ENCODE results near the gene PCDHGA12. TPM values are rescaled to one million over a fixed set of nuclear protein-coding genes. Genes with fewer than 3 reads are reported as not detected.

PCDHGA12 gene
- polyA plus RNA-seq (2013), result 0.14 and 0.18 TPM in 2 replicates

- Histone ChIP-seq H3K27me3 (ENCODE audit: insufficient read depth, low read length) (no peaks in the 10 kb centered on the region), H4K8ac (ENCODE audit: low read depth, low read length) (no peak within 1 kb of the TSS), H3K9ac (ENCODE audit: low read length) (no peak within 1 kb of the TSS), H4K12ac (ENCODE audit: low read depth, low read length) (no peak within 1 kb of the TSS), H3K27ac (ENCODE audit: low read depth, low read length) (no peak within 1 kb of the TSS), H2BK12ac (ENCODE audit: low read length) (no peak within 1 kb of the TSS), H2BK120ac (ENCODE audit: insufficient read depth, low read length, poor library complexity) (no peak within 1 kb of the TSS), H3K79me2 (ENCODE audit: control insufficient read depth, insufficient read depth, low read length, poor library complexity) (no peaks in the 10 kb centered on the region), H2BK5ac (ENCODE audit: low read depth, low read length, poor library complexity) (no peak within 1 kb of the TSS), H3K9me3 (ENCODE audit: insufficient read depth, low read depth, low read length) (peaks cover 37% of the 10 kb centered on the region), H3K79me1 (ENCODE audit: low read length) (no peaks in the 10 kb centered on the region), H3K23ac (ENCODE audit: low read length) (no peak within 1 kb of the TSS), H4K91ac (ENCODE audit: low read depth, low read length) (no peak within 1 kb of the TSS), H3K4me3 (ENCODE audit: low read depth, low read length) (no peak within 1 kb of the TSS), H3K14ac (ENCODE audit: low read length) (no peak within 1 kb of the TSS), H2AK5ac (ENCODE audit: low read length) (no peak within 1 kb of the TSS), H3K4me1 (ENCODE audit: control insufficient read depth in 1 of 2, insufficient read depth in 2 of 2, low read length in 2 of 2) (no peaks in the 10 kb centered on the region), H2AFZ (ENCODE audit: insufficient read depth, low read length, poor library complexity) (no peak within 1 kb of the TSS), H3K4ac (ENCODE audit: low read depth, low read length) (no peak within 1 kb of the TSS), H3K18ac (ENCODE audit: low read length) (no peak within 1 kb of the TSS), H3K4me2 (ENCODE audit: low read length) (no peak within 1 kb of the TSS), H3K36me3 (ENCODE audit: control insufficient read depth in 1 of 2, insufficient read depth in 2 of 2, low read length in 2 of 2) (peaks cover 34 to 42% of the 10 kb centered on the region in 2 experiments)
- no CpG with 5 or more reads among the region's 33 CpGs for WGBS (ENCODE audit: extremely low coverage, insufficient coverage, insufficient read length)
- DNase-seq, result peak in 1 of 2 donors; percentile 12
These were observed at the start of gene PCDHGA12 for GRCh38 chr5:141430332-141431113. TSS of gene PCDHGA12 (plus strand) at chr5:141430507. CDS start at chr5:141430760, 253 bp downstream.

GRCh38 chr5:141382469-141383294, 47.6 kb upstream of the PCDHGA12 start, which contains the start of gene PCDHGA7:
TSS of gene PCDHGA7 (plus strand) at chr5:141382742. CDS start at chr5:141382900, 158 bp downstream.
- H3K18ac ChIP-seq (ENCODE audit: low read length), result no peak within 1 kb of the TSS
- H2BK5ac ChIP-seq (ENCODE audit: low read depth, low read length, poor library complexity), result no peak within 1 kb of the TSS
- no peaks in the 10 kb centered on the region for H3K27me3 ChIP-seq (ENCODE audit: insufficient read depth, low read length)
- H3K79me1 ChIP-seq (ENCODE audit: low read length), result no peaks in the 10 kb centered on the region
- no peak within 1 kb of the TSS for H3K23ac ChIP-seq (ENCODE audit: low read length)
- no peak within 1 kb of the TSS for H2BK120ac ChIP-seq (ENCODE audit: insufficient read depth, low read length, poor library complexity)
- no peak within 1 kb of the TSS for H4K8ac ChIP-seq (ENCODE audit: low read depth, low read length)
- no peak within 1 kb of the TSS for H3K27ac ChIP-seq (ENCODE audit: low read depth, low read length)
- H2AK5ac ChIP-seq (ENCODE audit: low read length), result no peak within 1 kb of the TSS
- WGBS (ENCODE audit: extremely low coverage, insufficient coverage, insufficient read length), result no CpG with 5 or more reads among the region's 37 CpGs
- no peak within 1 kb of the TSS for H3K14ac ChIP-seq (ENCODE audit: low read length)
- H4K91ac ChIP-seq (ENCODE audit: low read depth, low read length), result no peak within 1 kb of the TSS
- no peak within 1 kb of the TSS for H3K4me2 ChIP-seq (ENCODE audit: low read length)
- no peak within 1 kb of the TSS for H3K4ac ChIP-seq (ENCODE audit: low read depth, low read length)
- H2AFZ ChIP-seq (ENCODE audit: insufficient read depth, low read length, poor library complexity), result no peak within 1 kb of the TSS
- no peak within 1 kb of the TSS for H3K4me3 ChIP-seq (ENCODE audit: low read depth, low read length)
- DNase-seq, result peak in 1 of 2 donors; percentile 34
- H2BK12ac ChIP-seq (ENCODE audit: low read length), result no peak within 1 kb of the TSS
- H3K36me3 ChIP-seq (ENCODE audit: control insufficient read depth in 1 of 2, insufficient read depth in 2 of 2, low read length in 2 of 2), result no peaks in the 10 kb centered on the region
- H3K9me3 ChIP-seq (ENCODE audit: insufficient read depth, low read depth, low read length), result peaks cover 20% of the 10 kb centered on the region
- H3K79me2 ChIP-seq (ENCODE audit: control insufficient read depth, insufficient read depth, low read length, poor library complexity), result no peaks in the 10 kb centered on the region
- no peaks in the 10 kb centered on the region for H3K4me1 ChIP-seq (ENCODE audit: control insufficient read depth in 1 of 2, insufficient read depth in 2 of 2, low read length in 2 of 2)
- no peak within 1 kb of the TSS for H3K9ac ChIP-seq (ENCODE audit: low read length)
- no peak within 1 kb of the TSS for H4K12ac ChIP-seq (ENCODE audit: low read depth, low read length)

- Histone ChIP-seq H3K14ac (ENCODE audit: low read length) (no peak overlapping the region), H3K23ac (ENCODE audit: low read length) (no peak overlapping the region), H3K27me3 (ENCODE audit: insufficient read depth, low read length) (no peaks in the 10 kb centered on the region), H3K4ac (ENCODE audit: low read depth, low read length) (no peak overlapping the region), H3K36me3 (ENCODE audit: control insufficient read depth in 1 of 2, insufficient read depth in 2 of 2, low read length in 2 of 2) (peaks cover 0 to under 1% of the 10 kb centered on the region in 2 experiments), H4K91ac (ENCODE audit: low read depth, low read length) (no peak overlapping the region), H3K4me2 (ENCODE audit: low read length) (no peak overlapping the region), H3K4me3 (ENCODE audit: low read depth, low read length) (no peak overlapping the region), H2BK12ac (ENCODE audit: low read length) (no peak overlapping the region), H3K9ac (ENCODE audit: low read length) (no peak overlapping the region), H3K79me1 (ENCODE audit: low read length) (no peaks in the 10 kb centered on the region), H3K4me1 (ENCODE audit: control insufficient read depth in 1 of 2, insufficient read depth in 2 of 2, low read length in 2 of 2) (no peaks in the 10 kb centered on the region), H2AFZ (ENCODE audit: insufficient read depth, low read length, poor library complexity) (no peak overlapping the region), H3K9me3 (ENCODE audit: insufficient read depth, low read depth, low read length) (peaks cover 23% of the 10 kb centered on the region), H3K27ac (ENCODE audit: low read depth, low read length) (no peak overlapping the region), H2BK5ac (ENCODE audit: low read depth, low read length, poor library complexity) (no peak overlapping the region), H4K12ac (ENCODE audit: low read depth, low read length) (no peak overlapping the region), H2AK5ac (ENCODE audit: low read length) (no peak overlapping the region), H3K18ac (ENCODE audit: low read length) (no peak overlapping the region), H4K8ac (ENCODE audit: low read depth, low read length) (no peak overlapping the region), H2BK120ac (ENCODE audit: insufficient read depth, low read length, poor library complexity) (no peak overlapping the region), H3K79me2 (ENCODE audit: control insufficient read depth, insufficient read depth, low read length, poor library complexity) (no peaks in the 10 kb centered on the region)
- no peak for DNase-seq
- WGBS (ENCODE audit: extremely low coverage, insufficient coverage, insufficient read length), result no CpG with 5 or more reads among the region's 21 CpGs
These were observed 47.0 kb upstream of the PCDHGA12 start for GRCh38 chr5:141383345-141383744.

GRCh38 chr5:141384471-141385267, 45.6 kb upstream of the PCDHGA12 start:
- Histone ChIP-seq H3K4me3 (ENCODE audit: low read depth, low read length) (no peak overlapping the region), H3K9me3 (ENCODE audit: insufficient read depth, low read depth, low read length) (peaks cover 34% of the 10 kb centered on the region), H3K79me1 (ENCODE audit: low read length) (no peaks in the 10 kb centered on the region), H3K79me2 (ENCODE audit: control insufficient read depth, insufficient read depth, low read length, poor library complexity) (no peaks in the 10 kb centered on the region), H2AFZ (ENCODE audit: insufficient read depth, low read length, poor library complexity) (no peak overlapping the region), H3K9ac (ENCODE audit: low read length) (no peak overlapping the region), H2BK5ac (ENCODE audit: low read depth, low read length, poor library complexity) (no peak overlapping the region), H4K91ac (ENCODE audit: low read depth, low read length) (no peak overlapping the region), H3K4ac (ENCODE audit: low read depth, low read length) (no peak overlapping the region), H3K27ac (ENCODE audit: low read depth, low read length) (no peak overlapping the region), H4K12ac (ENCODE audit: low read depth, low read length) (no peak overlapping the region), H3K23ac (ENCODE audit: low read length) (no peak overlapping the region), H3K4me2 (ENCODE audit: low read length) (no peak overlapping the region), H2BK120ac (ENCODE audit: insufficient read depth, low read length, poor library complexity) (no peak overlapping the region), H4K8ac (ENCODE audit: low read depth, low read length) (no peak overlapping the region), H3K4me1 (ENCODE audit: control insufficient read depth in 1 of 2, insufficient read depth in 2 of 2, low read length in 2 of 2) (no peaks in the 10 kb centered on the region), H2BK12ac (ENCODE audit: low read length) (no peak overlapping the region), H3K36me3 (ENCODE audit: control insufficient read depth in 1 of 2, insufficient read depth in 2 of 2, low read length in 2 of 2) (peaks cover 6 to 9% of the 10 kb centered on the region in 2 experiments), H3K27me3 (ENCODE audit: insufficient read depth, low read length) (no peaks in the 10 kb centered on the region), H3K18ac (ENCODE audit: low read length) (no peak overlapping the region), H3K14ac (ENCODE audit: low read length) (no peak overlapping the region), H2AK5ac (ENCODE audit: low read length) (no peak overlapping the region)
- WGBS (ENCODE audit: extremely low coverage, insufficient coverage, insufficient read length), result no CpG with 5 or more reads among the region's 43 CpGs
- no peak for DNase-seq
